DND-41 (cell line): Measurements from ENCODE around the gene DDC.
"Not testable (repeated sequence)": the region's sequence is repeated elsewhere in the genome, so short reads cannot be mapped to it uniquely, and the experiment has no call there.

Experiments
- ATAC-seq: fragments of 200-7000 bp; cut with Tn5 transposase; 3 replicates; pipeline ENCODE4 v1.9.1; 2021; ENCODE audit warnings: low read depth; ENCODE audit not compliant: insufficient read depth
- DNase-seq: peaks from one replicate; pipeline ENCODE4 v3.0.0-alpha.2; 2020
- H2AFZ ChIP-seq: 2 replicates; pipeline ENCODE4 v1.6.0; 2012; ENCODE audit warnings: low read depth, low read length
- H3K27ac ChIP-seq: 2 replicates; pipeline ENCODE4 v1.5.1; 2012; ENCODE audit warnings: low read length, inconsistent platforms
- H3K27me3 ChIP-seq: fragments of 200-600 bp; sonication (generic); 2 replicates; pipeline ENCODE4 v1.6.0; 2012; ENCODE audit warnings: low read length, mild to moderate bottlenecking, inconsistent platforms; ENCODE audit not compliant: insufficient read depth, poor library complexity
- H3K36me3 ChIP-seq: 2 replicates; pipeline ENCODE4 v1.5.1; 2012; ENCODE audit warnings: low read length, inconsistent platforms; ENCODE audit not compliant: insufficient read depth
- H3K4me1 ChIP-seq: 2 replicates; pipeline ENCODE4 v1.5.1; 2012; ENCODE audit warnings: mild to moderate bottlenecking, low read length; ENCODE audit not compliant: insufficient read depth
- H3K4me2 ChIP-seq: 2 replicates; pipeline ENCODE4 v1.6.0; 2012; ENCODE audit warnings: mild to moderate bottlenecking, moderate library complexity, low read length, inconsistent platforms; ENCODE audit not compliant: insufficient read depth
- H3K4me3 ChIP-seq, 2 experiments: fragments of 200-600 bp in 1 of 2; shearing (Covaris generic) in 1 of 2; 2 replicates each; pipeline ENCODE4 v1.5.1; 2012 to 2016; ENCODE audit warnings: inconsistent platforms in 2 of 2, low read length in 2 of 2, mild to moderate bottlenecking in 2 of 2, low read depth in 1 of 2, moderate library complexity in 1 of 2
- H3K79me2 ChIP-seq: 2 replicates; pipeline ENCODE4 v1.6.0; 2012; ENCODE audit warnings: low read length, inconsistent platforms; ENCODE audit not compliant: insufficient read depth
- H3K9ac ChIP-seq: 2 replicates; pipeline ENCODE4 v1.6.0; 2012; ENCODE audit warnings: low read depth, mild to moderate bottlenecking, inconsistent platforms, low read length, moderate library complexity
- H3K9me3 ChIP-seq: 2 replicates; pipeline ENCODE4 v1.5.1; 2012; ENCODE audit warnings: low read length, moderate library complexity, mild to moderate bottlenecking, inconsistent platforms; ENCODE audit not compliant: insufficient read depth, severe bottlenecking
- H4K20me1 ChIP-seq: 2 replicates; pipeline ENCODE4 v1.6.0; 2012; ENCODE audit warnings: low read length; ENCODE audit not compliant: insufficient read depth
- EZH2 ChIP-seq: IDR thresholded peaks from 3 replicates; pipeline ENCODE4 v1.6.1; 2012; ENCODE audit warnings: borderline replicate concordance, low read depth, mild to moderate bottlenecking, moderate library complexity, low read length, inconsistent platforms; ENCODE audit not compliant: severe bottlenecking
- TF ChIP-seq, protein P1 (sequence below): IDR thresholded peaks from 2 replicates; pipeline ENCODE4 v1.5.1; 2012; ENCODE audit warnings: borderline replicate concordance, low read length, moderate library complexity, mild to moderate bottlenecking; ENCODE audit not compliant: poor library complexity, severe bottlenecking; ENCODE audit errors: extremely low read depth

The DDC gene

DNA sequence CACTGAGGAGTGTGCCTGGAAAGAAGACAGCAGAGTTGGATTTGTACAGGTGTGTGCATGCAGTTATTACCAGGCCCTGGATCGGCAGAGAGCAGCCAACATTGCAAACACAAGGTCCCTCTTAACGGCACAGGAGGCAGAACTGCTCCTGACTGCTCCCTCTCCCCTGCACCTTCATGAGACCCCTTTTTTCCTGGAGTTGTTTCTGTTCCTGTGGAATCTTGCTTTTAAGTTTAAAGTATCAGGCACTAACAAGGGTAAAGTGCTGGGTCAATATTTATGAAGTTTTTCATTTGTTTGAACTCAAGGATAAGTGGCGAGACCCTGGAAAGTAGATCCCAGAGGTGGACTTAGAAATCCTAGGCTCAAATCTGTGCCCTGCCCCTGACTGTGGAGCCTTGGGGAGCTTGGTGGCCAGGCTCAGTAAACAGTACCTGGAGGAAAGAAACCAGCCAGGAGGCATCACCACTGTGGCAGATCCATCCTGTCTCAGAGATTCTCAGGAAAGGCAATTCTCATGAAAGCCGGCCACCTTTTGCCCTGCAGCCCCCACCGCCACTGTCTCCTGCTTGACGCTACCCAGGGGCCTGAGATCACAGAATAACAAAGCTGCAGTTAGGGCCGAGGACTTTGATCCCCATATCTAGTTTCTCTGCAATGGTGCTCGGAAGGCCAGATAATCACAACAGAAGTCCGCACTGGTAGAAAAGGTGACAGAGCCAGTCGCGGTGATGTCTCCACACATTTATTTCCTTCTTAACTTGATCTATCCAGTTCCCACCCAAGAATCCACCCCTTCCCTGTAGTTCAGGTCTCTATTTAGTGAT is 36.7 kb downstream of the DDC start:
- H3K9ac ChIP-seq, result no peak overlapping the region
- ATAC-seq (no peak), DNase-seq (no peak)
- peaks cover 7% of the 10 kb centered on the region for H3K27me3 ChIP-seq
- H3K4me2 ChIP-seq, result no peak overlapping the region
- TF ChIP-seq, protein P1, sequence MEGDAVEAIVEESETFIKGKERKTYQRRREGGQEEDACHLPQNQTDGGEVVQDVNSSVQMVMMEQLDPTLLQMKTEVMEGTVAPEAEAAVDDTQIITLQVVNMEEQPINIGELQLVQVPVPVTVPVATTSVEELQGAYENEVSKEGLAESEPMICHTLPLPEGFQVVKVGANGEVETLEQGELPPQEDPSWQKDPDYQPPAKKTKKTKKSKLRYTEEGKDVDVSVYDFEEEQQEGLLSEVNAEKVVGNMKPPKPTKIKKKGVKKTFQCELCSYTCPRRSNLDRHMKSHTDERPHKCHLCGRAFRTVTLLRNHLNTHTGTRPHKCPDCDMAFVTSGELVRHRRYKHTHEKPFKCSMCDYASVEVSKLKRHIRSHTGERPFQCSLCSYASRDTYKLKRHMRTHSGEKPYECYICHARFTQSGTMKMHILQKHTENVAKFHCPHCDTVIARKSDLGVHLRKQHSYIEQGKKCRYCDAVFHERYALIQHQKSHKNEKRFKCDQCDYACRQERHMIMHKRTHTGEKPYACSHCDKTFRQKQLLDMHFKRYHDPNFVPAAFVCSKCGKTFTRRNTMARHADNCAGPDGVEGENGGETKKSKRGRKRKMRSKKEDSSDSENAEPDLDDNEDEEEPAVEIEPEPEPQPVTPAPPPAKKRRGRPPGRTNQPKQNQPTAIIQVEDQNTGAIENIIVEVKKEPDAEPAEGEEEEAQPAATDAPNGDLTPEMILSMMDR, result no peak
- TF ChIP-seq EZH2, result no peak
- H4K20me1 ChIP-seq, result no peaks in the 10 kb centered on the region
- no peaks in the 10 kb centered on the region for H3K36me3 ChIP-seq
- no peak overlapping the region for H3K27ac ChIP-seq
- H3K4me3 ChIP-seq, result no peak overlapping the region
- H3K4me1 ChIP-seq, result no peaks in the 10 kb centered on the region
- no peak overlapping the region for H2AFZ ChIP-seq
- H3K79me2 ChIP-seq, result no peaks in the 10 kb centered on the region
- no peaks in the 10 kb centered on the region for H3K9me3 ChIP-seq

DNA sequence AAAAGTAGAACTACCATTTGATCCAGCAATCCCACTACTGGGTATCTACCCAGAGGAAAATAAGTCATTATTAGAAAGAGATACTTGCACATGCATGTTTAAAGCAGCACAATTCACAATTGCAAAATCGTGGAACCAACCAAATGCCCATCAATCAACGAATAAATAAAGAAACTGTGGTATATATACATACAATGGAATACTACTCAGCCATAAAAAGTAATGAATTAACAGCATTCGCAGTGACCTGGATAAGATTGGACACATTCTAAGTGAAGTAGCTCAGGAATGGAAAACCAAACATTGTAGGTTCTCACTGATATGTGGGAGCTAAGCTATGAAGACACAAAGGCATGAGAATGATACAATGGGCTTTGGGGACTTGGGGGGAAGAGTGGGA is 45.9 kb downstream of the DDC start:
- not testable (repeated sequence) for H3K9ac ChIP-seq, H4K20me1 ChIP-seq, H3K79me2 ChIP-seq, H3K4me2 ChIP-seq, H3K4me3 ChIP-seq, H3K4me1 ChIP-seq, H3K27me3 ChIP-seq, H3K9me3 ChIP-seq, ATAC-seq, DNase-seq, H3K27ac ChIP-seq, H2AFZ ChIP-seq, H3K36me3 ChIP-seq

DNA sequence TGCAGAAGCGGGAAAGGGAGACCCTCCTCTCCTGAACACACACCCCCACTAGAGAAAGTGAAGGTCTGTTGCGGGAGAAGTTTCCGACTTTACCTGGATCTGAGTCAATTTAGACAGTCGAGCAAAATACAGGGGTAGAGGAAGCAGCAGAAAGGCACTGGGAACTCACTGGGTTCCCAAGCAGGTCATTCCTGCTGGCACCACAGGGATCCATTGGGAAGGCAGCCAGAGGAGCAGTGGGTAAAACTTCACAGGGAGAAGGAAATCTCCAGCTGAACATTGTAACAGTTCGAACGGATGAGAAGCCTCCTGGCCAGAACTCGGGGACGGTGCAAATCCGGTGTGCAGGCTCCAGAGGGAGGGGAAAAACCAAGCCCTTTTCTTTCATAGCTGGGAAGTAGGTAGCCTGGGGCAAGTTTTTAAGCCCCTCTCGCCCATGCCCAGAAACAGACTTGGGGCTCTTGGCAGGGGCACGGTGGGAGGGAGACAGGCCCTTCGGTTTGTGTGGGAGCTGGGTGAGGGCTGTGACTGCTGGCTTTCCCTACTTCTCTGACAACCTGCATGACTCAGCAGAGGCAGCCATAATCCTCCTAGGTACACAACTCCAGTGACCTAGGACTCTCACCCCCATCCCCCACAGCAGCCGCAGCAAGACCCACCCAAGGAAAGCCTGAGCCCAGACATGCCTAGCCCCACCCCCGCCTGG is 51.9 kb downstream of the DDC start:
- Histone ChIP-seq H3K79me2 (no peaks in the 10 kb centered on the region), H3K27me3 (no peaks in the 10 kb centered on the region), H3K4me3 (no peak overlapping the region), H4K20me1 (no peaks in the 10 kb centered on the region), H3K9me3 (no peaks in the 10 kb centered on the region), H3K27ac (no peak overlapping the region), H3K36me3 (no peaks in the 10 kb centered on the region), H3K9ac (no peak overlapping the region), H3K4me1 (no peaks in the 10 kb centered on the region), H3K4me2 (no peak overlapping the region), H2AFZ (no peak overlapping the region)
- ATAC-seq (no peak), DNase-seq (no peak)
- TF ChIP-seq, protein P1, result no peak
- no peak for TF ChIP-seq EZH2

DNA sequence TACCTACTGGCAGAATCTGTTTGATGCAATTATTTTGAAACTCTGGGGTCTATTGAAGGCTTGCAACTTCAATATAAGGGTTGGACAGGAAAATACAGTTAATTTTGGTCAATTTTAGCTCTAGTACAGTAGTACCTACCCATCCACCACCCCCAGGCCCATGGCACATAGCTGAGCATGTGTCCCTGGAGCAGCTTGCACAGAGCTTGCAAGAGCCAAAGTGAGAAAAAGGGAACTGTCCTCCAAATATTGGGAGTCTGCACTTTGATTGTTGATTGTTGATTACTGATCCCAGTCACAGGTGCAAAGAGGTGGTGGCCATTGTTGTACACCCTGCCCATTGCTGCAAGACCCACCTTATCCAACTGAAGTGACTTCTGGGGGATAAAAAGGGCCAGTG is 52.8 kb downstream of the DDC start:
- H3K4me1 ChIP-seq, result no peaks in the 10 kb centered on the region
- DNase-seq (no peak), ATAC-seq (no peak)
- no peaks in the 10 kb centered on the region for H3K36me3 ChIP-seq
- H3K9me3 ChIP-seq, result no peaks in the 10 kb centered on the region
- no peak overlapping the region for H3K4me2 ChIP-seq
- no peak overlapping the region for H2AFZ ChIP-seq
- H3K27me3 ChIP-seq, result no peaks in the 10 kb centered on the region
- H3K79me2 ChIP-seq, result no peaks in the 10 kb centered on the region
- H3K4me3 ChIP-seq, result no peak overlapping the region
- no peak for TF ChIP-seq EZH2
- TF ChIP-seq, protein P1, result no peak
- H4K20me1 ChIP-seq, result no peaks in the 10 kb centered on the region
- H3K9ac ChIP-seq, result no peak overlapping the region
- no peak overlapping the region for H3K27ac ChIP-seq
